Right renal cortex interstitium (tissue), 3 donors: ENCODE results near the gene CNKSR3. TPM values are rescaled to one million over a fixed set of nuclear protein-coding genes. Genes with fewer than 3 reads are reported as not detected.
A peak's percentile ranks its signal among the peaks of the same experiment; 100 is the strongest.

Experiments used
- DNase-seq, 3 donors: peaks; one replicate each; pipeline ENCODE4 v3.0.0-alpha.2; 2013; ENCODE audit warnings: low read depth in 3 of 3, low spot score in 2 of 3
- polyA plus RNA-seq, 3 donors: library from polyadenylated mRNA; unstranded; fragments of 120-200 nt; gene quantifications; one replicate each; pipeline ENCODE4 v1.2.1, GENCODE V29; 2013; ENCODE audit not compliant: insufficient read length in 3 of 3

The CNKSR3 gene
- polyA plus RNA-seq, 3 donors, result 58.6 to 62.5 (median 62.1) TPM

DNA sequence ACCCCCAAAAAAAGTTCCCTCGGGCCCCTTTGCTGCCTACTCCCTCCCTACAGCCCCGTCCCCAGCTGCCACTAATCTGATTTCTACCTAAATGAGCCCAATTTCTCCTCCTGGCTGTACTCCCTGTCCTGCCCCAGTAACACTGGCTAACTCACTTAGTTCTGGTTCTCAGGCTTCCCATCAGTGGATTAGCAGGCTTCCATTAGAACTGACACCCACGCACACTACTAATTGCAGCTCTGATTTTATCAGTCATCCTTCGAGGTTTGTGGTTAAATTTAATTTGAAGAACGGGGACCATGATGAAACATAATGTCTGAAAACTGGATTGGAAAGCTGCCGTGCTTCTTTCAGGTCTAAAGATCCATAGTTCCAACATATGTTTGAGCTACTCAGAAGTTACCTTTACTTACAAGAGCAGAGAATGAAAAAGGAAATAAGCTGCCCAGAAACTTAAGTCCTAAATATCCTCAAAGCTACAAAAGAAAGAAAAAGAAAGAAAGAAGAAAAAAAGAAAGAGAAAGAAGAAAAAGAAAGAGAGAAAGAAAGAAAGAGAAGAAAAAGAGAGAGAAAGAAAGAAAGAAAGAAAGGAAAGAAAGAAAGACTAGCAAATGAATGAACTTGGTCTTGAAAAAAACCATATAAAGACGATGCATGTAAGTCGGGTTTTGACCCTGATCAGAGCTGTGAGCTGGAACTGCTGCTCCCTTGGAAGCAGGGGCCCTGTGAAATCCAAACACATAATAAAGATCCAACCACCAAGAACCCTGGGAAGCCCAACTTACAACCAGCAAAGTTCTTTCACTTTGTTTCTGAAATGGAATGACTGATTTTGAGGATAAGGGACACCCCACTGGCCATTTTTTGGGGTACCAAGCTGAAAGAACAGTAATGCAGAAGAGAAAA, 51.7 kb downstream of the CNKSR3 start:
- DNase-seq, result no peak

DNA sequence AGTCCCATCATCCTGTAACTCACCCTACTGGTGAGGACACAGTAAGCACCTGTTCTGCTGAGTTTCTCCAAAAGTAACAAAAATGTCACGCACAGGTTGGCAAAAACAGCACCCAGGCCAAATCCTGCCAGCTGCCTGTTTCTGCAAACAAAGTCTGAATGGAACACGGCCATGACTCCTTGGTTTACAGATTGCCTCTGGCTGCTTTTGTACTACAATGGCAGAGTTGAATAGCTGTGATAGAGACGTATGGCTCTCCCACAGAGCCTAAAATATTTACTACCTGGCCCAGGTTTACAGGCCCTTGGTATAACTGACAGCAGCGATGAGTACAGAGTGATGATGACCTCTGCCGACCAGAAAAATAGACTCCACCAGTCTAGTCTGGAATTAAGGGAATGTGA, 52.6 kb downstream of the CNKSR3 start:
- no peak for DNase-seq

- no peak for DNase-seq
These were observed 53.3 kb downstream of the CNKSR3 start for GRCh38 chr6:154457046-154457713.

DNA sequence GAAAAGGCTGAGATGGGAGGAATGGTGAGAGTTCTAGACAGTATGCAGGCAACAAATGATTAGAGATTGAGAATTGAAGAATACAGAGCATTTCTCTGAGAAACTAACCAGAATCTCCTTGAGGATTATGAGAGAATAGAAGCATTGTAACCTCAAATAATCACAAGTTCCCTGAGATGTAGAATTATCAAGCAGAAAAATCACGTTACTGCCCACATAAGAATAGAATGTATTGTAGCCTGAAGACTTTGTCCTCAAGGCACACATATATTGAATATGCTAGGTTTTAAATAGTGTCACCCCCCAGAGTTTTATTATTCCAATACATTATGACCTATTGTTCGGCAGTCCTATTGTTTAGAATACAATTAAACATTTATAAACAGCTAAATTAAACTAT, 57.2 kb downstream of the CNKSR3 start:
- no peak for DNase-seq

DNA sequence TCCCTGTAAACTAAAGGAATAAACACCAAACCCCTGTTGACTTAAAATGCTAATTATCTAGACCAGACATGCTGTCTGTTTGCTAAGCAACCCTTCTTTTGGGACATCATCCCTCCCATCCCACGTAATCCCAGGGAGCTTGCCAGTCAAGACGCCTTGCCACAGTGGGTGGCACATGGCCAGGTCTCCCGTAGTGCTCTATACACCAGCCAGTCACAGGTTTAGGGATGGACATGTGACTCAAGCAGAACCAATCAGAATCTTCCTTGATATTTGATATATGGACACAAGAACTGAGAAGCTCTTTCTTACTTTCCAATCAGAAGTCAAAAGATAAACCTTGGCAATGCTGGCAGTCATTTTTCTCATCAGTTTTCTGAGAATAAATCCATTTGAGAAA, 60.0 kb downstream of the CNKSR3 start:
- DNase-seq, result no peak

DNA sequence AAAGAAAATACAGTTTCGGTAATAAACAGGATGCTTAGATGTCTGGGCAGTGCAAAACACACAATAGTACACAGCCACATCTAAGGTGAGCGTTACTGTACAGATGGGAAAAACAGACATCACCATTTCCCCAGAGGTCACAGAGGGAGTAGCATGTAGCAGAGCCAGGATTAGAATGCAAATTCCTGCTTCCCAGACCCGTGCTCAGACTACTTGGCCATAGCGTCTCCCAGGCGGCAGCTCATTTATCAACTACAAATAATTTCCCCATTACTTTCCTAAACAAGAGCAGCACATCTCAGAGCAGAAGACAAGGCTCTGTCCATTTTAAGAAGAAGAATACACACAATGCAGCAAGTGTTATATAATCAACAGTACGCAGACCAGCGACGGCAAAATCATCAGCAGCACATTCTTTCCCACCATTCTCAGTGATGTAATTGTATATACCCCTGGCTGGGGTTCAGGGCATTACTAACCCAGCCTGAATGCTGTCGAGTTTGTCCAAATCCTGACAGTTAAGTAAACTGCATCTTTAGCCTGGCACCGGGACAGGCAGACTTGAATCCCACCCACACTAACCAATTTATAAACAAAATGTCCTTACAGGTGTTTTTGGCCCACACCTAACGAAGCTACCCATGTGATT, 61.9 kb downstream of the CNKSR3 start:
- DNase-seq, result no peak

DNA sequence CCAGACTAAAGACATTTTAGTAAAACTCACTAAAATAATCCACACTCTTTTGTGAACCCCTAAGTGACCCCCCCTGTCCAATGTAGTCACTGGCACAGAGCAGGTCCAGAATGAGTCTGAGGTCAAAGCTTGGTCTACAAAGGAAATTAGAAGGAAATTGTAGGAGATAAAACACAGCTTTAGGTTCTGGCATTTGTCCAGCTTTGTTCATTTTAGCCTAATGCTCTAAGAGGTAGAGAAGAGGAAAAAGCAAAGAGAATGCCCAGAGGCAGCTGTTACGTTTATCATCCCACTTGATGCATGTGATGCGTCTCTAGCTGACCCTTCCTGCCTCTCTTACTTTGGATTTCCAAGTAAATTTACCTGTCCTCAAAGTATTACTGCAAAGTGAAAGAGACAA, 62.5 kb downstream of the CNKSR3 start:
- DNase-seq, result peak in 1 of 3 donors; percentile 57

DNA sequence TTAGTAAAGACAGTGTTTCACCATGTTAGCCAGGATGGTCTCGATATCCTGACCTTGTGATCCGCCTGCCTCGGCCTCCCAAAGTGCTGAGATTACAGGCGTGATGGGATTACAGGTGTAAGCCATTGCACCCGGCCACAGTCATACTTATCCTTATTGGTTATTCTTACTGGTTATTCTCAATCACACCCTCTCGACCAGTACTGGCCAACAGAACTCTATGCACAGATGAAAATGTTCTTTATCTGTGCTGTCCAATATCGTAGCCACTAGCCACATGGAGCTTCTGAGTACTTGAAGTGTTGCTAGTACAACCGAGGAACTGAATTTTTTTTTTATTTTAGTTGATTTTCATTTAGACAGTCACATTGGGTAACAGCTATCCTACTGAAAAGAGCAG, 63.5 kb downstream of the CNKSR3 start:
- DNase-seq, result no peak

DNA sequence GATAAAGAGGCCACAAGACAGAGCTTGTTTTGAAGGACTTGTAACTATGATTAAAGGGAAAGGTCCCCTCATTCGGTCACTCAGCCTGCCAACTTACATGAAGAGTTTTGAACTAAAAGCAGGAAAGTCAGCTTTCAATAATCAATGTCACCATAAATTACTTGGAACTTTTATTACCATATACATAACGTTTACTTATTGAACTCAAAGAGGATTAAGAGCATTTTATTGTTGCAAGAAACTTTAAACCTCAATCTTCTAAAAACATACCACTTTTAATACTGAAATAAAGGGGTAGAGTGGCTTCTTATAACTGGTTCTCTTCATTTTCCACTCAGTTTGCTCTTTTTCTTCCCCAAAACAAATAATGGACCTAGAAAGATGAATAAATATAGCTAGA, 65.1 kb downstream of the CNKSR3 start:
- DNase-seq, result no peak

GRCh38 chr6:154441995-154442310, 68.5 kb downstream of the CNKSR3 start:
- DNase-seq, result no peak

GRCh38 chr6:154440422-154441043, 70.0 kb downstream of the CNKSR3 start:
- DNase-seq, result no peak

GRCh38 chr6:154440022-154440421, 70.5 kb downstream of the CNKSR3 start:
- DNase-seq, result no peak

- no peak for DNase-seq
These were observed 71.5 kb downstream of the CNKSR3 start for GRCh38 chr6:154438882-154439415.

- DNase-seq, result no peak
These were observed 75.0 kb downstream of the CNKSR3 start for GRCh38 chr6:154435400-154435945.

GRCh38 chr6:154434662-154435061, 75.8 kb downstream of the CNKSR3 start:
- no peak for DNase-seq

- DNase-seq, result no peak
These were observed 76.8 kb downstream of the CNKSR3 start for GRCh38 chr6:154433477-154434241.

- no peak for DNase-seq
These were observed 77.7 kb downstream of the CNKSR3 start for GRCh38 chr6:154432533-154433476.

GRCh38 chr6:154430481-154430919, 80.0 kb downstream of the CNKSR3 start:
- DNase-seq, result no peak

GRCh38 chr6:154429711-154430110, 80.8 kb downstream of the CNKSR3 start:
- DNase-seq, result no peak
